Activated CD4-positive, CD25-positive, alpha-beta regulatory T cell treated with anti-CD3 and anti-CD28 coated beads, Interleukin-2, amount 50 U/mL, for 72 hours (primary cell): ENCODE results near the gene INCA1.

Experiments
- DNase-seq: peaks from one replicate; pipeline ENCODE4 v3.0.0; 2021

Gene INCA1

DNA sequence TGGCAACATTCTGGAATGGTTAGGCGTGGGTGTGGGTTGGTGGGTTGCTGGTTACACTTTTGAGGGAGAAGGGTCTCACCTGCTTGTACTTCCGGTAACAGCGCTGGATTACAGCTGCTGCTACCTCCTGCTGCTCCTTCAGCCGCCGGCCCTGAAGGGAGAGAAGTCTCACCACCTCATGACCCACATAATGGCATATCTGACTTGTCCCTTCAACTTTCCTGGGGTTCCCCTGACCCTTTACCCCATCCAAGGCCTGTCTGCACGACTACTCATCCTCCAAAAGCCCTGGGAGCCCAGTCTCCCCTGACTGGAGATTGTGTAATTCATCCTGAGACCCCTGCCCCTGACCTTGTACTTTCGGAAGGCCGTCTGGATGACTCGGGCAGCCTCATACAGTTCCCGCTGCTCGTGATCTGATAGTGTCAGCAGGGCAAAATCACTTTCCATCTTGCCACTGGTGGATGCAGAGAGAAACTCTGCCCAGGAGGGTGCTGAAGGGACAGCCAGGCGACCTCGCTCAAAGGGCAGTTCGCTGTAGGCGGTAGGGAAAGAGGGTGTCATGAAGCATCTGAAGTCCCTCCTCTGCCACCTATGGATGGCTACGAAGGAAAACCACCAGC is 27.7 kb downstream of the INCA1 start:
- DNase-seq = no peak

DNA sequence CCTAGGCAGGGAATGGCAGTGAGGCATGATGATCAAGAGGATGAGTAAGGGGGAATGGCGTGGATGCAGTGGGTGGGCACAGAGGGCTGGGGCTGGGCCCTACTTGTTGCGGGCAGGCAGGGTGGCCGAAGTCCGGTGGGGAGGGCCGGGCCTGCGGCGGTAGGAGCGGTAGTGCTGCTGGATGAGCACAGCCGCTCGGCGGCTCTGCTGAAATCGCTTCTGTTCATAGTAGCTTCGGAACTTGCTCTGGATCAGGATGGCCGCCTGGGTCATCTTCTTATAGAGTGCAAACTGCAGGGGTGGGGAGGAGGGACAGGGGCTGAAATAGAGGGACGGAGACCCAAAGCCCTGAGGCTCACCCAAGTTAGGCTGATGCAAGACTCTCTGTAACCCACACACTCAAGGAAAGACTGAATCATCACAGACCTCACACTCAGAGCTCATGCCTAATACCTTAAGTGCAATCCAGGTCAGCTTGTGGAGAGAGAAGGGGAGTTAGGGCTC is 28.2 kb downstream of the INCA1 start:
- DNase-seq = peak; percentile 47

DNA sequence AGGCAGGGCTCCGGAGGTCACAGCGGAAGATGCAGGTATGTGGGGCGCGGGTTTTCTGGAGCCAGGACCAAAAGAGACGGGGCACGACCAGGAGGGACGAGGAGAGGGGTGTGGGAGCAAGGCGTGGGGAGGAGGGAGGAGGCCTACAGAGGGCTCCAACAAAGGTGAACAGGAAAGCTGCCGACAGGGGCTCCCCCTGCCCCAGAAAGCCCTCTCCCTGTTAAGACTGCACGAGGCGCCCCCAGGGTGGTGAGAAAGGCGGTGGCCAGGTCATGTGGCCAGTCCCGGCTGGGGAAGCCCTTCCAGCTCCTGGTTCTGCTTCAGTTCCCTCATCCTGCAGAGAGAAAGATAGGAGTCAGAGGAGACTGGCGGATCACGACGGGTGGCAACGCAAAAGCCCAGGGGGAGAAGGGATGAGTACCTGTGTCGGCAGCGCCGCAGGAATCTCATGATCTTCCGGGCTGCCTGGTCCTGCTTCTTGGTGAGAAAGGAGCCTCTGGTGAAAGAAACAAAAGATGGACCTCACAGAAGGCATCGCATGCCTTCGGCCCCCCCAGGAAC is 28.8 kb downstream of the INCA1 start:
- DNase-seq = peak; percentile 45

DNA sequence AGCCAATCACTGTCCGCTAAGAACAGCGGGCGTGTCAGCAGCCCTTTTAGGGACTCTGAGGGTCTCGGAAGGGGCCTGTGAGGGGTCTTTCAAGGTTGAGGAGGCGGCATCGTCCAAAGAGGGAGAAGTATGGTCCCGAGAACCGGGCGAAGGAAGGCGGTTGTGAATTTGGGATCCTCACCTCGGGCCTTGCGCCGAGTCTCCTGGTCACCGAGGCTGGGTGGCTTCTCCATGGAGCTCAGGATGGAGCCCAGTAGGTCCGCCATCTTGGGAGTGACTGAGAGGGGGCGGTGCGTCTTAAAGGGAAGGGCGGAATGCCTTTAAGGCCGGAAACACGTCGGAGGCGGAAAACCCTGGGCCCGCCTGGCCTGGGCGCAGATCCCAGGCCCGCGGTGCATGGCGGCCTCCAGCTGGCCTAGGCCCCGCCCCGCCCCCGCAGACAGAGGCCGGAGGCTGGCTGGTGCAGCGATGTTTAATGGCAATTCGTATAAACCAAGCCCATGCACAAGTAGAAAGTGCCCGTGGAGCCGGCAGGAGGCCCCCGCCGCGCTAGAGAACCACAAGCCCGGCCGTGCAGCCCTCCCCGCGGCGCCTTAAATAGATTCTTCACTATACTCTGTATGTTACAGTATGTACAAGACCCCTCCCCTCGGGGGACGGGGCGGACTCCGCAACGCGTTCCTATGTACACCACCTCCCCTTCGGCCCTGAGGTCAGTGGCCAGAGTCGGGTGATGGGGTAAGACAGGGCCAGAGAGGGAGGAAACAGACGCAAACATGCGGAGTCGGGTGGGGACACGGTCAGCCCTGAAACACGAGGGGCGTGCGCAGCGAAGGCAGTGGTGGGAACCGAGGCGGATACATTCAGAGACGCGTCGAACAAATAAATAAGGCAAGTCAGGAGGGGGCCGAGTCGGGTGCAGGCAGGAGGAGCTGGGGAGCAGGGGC is 29.5 kb downstream of the INCA1 start, which contains the start of gene SPAG7:
Gene SPAG7, minus strand, starts transcription at position 279 of the 947 bp plus-strand sequence. Its CDS starts 13 bp downstream, at position 266.
- peak; percentile 93 for DNase-seq

DNA sequence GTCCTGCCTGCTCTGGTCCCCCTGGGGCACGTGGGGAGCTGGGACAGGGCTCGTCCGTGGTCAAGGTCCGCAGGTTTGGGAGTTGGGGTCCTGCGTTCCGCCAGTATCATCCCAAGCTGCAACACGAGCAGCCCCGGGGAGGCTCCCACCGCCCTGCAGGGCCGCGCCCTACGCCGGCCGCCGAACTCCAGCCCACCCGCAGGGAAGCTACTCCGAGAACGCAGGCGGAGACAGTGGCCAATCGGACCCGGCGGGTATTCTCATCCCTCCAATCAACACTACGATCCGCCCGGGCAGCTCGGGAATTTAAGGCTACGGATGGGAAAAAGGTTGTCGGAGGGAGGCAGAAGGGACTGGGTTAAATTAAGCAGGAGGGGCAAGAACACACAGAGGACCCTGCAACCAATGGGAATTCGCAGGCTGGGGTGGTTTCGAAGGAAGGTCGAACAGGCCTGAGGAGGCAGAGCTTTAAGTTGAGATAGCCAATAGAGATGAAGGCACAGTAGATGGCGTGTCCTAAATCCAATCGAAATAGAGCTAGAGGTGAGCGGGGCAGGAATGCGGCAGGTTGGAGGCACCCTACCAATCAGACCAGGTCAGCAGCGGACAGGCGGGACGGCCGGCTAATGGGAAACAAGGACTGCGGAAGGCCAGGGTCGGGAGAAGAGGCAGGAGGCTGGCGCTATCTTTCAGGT is 30.3 kb downstream of the INCA1 start:
- peak; percentile 84 for DNase-seq

DNA sequence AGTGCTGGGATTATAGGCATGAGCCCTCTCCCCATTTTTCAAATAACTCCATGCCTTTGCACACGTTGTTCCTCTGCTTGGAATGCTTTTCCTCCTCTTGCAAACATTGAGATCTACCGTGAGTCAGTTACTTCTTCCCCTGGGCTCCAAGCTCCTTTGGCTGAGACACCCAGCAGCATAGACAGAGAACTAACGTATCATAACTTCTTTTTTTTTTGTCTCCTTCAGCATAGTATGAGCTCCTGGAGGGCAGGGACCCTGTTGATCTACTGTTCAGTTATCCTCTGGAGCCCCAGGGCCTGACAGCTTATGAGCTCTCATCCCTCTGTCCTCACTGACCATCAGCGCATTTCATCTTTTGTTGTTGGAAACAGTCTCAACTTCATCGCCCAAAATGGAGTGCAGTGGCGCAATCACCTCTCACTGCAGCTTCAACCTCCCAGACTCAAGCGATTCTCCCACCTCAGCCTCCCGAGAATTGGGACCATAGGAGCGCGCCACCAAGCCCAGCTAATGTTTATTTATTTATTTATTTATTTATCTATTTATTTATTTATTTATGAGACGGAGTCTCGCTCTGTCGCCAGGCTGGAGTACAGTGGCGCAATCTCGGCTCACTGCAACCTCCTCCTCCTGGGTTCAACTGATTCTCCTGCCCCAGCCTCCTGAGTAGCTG is 31.9 kb downstream of the INCA1 start:
- DNase-seq = no peak

DNA sequence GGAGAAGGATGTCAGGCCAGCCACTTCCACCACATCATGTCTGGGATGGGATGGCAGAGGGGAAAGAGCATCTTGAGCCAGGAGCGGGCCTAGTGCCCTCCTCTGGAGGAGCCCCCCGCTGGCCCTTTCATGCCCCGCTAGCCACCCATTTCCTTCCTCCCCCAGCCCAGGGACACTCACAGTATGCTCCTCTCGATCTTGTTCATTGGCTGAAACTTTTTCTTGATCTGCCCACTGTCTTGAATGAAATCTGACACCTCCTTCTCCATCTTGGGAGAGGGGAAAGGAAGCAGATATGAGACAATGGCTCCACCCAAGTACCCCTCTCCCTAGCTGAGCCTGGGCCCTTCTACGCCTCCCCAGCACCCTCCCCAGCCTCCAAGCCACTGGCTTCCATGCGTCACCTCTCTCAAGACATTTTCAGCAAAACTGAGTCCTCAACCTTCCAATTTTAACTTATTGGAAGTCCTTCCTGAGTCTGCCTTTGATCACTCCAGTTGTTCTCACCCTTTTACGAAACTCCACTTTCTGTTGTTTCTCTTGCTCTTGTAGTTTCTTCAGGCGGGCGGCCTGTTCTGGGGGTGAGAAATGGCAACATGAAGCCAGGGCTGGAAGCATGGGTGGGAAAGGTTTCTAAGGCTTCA is 36.9 kb downstream of the INCA1 start:
- DNase-seq = no peak

DNA sequence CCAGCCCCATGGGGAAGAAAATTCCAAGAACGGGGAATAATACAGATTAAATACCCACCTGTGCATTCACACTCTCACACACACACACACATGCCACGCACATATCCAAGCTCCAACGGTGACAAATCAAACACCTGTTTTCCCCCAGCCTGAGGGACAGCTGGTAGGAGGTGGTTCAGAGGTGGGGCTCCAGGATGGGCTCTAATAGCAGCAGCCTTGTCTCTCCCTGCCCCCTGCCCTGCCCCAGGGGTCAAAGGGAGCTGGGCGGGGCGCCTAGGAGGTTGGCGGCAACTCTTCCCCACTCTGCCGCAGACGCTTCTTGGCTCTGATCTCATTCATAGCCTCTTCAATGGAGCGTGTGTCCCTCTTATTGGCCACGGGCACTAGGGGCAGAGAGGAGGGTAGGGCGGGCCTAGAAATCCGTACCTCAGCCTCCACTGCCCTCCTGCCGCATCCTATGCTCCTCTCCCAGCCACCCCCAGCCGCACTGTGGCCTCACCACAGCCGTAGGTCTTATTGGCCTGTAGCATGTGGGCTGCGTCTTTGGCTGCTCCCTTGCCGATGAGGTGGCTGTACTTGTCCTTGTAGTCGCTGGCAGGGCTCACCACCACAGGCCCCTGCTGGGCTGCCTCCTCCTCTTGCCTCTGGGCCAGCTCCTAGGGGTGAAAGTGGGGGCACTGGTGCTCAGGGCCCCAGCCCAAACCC is 37.9 kb downstream of the INCA1 start:
- DNase-seq = no peak

DNA sequence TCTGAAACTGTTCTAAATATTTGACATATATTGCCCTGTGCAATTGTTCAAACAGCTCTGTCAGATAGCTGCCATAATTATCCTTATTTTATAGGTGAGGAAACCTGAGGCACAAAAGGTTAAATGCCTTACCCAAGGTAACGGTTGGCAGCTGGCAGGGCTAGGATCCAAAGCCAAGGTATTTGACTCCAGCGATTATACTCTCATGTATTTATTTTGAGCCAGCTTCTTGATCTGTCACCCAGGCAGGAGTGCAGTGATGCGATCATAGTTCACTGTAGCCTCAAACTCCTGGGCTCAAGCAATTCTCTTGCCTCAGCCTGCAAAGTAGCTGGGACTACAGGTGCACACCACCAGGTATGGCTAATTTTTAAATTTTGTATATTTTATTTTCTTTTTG is 39.2 kb downstream of the INCA1 start:
- DNase-seq = no peak

DNA sequence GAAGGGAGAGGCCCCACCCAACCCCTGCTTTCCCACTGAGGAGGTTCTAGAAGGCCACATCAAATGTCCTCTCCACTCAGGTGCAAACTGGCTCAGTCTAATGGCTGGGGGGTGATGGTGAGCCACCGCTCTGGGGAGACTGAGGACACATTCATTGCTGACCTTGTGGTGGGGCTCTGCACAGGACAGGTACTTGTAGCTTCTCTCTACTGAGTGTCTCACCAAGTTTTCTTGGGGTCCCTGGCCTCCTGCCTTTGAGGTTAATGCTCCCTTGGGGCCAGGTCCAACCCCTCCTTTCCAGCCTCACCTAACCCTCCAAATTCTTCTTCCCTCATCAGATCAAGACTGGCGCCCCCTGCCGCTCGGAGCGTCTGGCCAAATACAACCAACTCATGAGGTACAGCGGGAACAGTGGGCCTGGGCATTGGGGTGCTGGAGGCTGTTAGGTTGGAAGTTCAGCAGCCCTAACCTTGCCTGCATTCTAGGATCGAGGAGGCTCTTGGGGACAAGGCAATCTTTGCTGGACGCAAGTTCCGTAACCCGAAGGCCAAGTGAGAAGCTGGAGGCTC is 40.7 kb downstream of the INCA1 start:
- DNase-seq = no peak

DNA sequence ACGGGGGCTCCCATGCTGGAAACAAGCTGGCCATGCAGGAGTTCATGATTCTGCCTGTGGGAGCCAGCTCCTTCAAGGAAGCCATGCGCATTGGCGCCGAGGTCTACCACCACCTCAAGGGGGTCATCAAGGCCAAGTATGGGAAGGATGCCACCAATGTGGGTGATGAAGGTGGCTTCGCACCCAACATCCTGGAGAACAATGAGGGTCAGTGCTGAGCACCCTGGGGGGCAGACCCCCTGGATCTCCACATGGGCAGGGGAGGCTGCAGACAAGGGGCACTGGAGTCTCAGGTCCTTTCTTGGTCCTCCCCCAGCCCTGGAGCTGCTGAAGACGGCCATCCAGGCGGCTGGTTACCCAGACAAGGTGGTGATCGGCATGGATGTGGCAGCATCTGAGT is 42.2 kb downstream of the INCA1 start:
- DNase-seq = no peak

DNA sequence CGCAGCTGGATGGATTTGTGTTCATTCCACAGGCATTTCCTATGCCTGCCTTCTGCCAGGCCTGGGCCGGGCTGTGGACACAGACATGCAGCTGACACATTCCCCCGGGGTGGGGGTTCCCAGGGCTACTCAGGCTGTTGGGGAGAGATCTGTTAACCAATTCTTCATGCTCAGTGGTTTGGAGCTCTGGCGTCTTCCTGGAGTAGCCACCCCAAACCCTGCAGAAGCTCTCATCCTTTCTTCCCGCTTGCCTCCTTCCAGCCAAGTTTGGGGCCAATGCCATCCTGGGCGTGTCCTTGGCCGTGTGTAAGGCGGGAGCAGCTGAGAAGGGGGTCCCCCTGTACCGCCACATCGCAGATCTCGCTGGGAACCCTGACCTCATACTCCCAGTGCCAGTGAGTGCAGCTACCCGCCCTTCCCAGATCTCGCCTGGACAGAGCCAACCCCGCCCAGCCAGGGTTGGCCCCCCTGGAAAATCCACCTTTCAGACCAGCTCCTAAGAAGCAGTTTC is 43.8 kb downstream of the INCA1 start:
- DNase-seq = no peak

DNA sequence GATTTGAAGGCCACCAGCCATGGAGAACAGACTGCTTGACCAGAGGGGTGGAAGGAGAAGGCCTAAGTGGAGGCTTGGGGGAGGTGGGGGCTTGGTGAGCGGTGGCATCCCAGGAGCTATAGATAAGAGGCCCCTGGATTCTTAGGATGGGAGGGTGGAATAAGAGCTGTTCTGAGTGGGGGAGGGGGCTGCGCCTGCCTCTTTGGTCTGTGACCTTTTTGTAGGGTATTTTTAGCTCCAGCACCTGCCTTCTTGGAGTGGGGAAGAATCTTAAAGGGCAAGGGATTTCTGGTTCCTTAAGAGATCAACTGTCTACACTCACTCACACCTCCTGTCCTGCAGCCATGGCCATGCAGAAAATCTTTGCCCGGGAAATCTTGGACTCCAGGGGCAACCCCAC is 45.8 kb downstream of the INCA1 start:
- no peak for DNase-seq

DNA sequence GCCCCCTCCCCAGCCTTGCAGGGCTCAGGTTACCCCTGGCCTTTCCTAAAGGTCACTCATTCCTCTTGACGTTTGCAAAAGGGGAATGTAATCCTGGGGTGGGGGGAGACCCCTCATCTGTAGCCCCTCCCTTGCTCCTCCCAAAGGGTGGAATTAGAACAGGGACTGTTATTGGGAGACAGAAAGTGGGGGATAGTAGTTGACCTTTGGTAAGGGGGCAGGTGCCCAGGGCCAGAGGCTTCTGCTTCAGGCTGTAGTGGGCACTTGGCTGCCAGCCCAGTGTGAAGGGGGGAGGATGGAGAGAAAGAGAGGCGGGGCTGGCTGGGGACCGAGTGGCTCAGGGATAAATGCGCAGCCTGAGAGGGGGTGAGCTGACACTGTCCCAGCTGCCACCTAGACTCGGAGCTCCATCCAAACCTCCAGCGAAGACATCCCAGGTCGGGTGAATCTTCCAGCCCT is 46.5 kb downstream of the INCA1 start, which contains the start of gene ENO3:
Gene ENO3, plus strand, starts transcription at position 374 of the 459 bp plus-strand sequence. CDS start 711 bp downstream, outside the sequence.
- no peak for DNase-seq

DNA sequence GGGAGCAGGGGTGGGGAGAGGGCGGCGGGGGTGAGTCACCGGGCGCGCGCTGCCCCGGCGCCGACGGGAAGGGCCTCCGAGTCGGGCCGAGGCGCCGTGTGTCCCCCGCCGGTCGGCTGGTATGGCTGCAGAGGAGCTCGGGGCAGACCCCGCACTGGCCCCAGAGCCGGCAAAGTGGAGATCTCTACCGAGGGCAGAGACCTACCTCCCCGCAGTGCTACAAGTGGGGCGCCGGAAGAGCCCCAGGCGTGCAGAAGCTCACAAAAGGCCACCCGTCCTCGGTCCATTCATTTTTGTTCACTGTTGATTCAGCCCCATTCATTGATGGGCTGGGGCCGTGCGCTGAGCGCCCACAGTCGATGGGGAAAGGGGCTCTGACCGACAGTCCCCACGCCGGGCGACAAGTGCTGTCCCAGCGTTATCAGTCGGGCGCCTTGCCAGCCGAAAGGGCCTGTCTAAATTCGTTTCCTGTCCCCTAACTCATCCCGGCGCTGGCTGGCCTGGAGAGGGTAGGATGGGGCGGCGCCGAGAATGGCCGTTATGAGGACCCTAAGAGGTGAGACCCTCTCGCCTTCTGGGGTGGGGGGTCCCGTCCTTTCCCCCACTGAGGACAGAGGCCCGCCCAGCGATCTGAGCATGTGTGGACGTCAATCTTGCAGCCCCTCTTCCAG is 47.1 kb downstream of the INCA1 start:
- no peak for DNase-seq

DNA sequence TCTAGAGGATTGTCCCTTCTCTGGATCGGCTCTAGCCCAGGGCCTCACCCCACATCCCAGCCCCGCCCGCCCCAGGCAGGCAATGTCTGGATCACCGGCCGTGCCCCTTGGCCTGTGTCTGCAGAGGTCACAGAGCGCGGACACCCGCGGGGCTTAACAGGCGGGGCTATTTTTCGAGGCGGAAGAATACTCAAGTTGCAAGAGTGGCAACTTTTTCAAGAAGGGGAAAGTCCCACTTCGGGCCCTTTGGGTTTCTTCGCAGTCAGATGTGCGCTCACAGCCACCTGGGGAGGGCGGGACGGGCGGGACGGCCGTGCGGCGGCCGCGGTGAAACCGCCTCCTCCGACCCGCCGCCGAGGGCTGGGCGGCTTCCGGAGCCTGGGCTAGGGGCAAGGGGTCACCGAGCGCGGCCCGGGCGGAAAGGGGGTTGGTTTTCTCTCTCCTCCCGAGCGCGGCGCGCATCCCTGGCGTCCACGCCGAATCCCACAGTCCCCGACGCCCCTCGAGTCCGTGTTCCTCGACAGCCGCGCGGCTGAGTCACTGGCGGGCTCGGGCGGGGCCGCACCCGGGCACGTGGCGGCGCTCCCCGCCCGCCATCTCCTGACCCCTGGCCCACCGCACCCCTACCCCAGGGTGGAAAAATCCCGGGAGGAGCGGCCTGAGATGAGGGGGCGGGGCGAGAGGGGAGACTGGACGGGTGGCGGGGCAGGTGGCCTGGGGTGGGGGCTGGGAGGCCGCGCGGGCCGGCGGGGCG is 47.8 kb downstream of the INCA1 start:
- peak; percentile 79 for DNase-seq

DNA sequence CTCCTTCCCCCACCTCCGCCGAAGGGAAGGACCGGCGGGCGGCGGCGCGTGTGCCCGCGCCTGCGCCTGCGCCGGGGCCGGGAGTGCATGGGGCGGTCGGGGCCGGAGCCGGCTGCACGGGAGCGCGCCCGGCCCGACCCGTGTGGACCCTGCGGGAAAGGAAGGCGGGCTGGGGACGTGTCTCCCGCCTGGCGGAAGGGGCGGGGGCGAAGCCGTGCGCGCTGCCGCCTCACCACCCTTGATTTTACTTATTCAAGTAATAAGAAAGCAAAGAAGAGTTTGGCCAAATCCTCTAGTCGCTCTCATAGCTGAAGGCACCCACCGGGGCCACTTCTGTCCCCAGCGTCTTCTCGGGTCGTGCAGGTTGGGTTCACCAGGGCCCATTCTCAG is 48.4 kb downstream of the INCA1 start:
- peak; percentile 69 for DNase-seq

DNA sequence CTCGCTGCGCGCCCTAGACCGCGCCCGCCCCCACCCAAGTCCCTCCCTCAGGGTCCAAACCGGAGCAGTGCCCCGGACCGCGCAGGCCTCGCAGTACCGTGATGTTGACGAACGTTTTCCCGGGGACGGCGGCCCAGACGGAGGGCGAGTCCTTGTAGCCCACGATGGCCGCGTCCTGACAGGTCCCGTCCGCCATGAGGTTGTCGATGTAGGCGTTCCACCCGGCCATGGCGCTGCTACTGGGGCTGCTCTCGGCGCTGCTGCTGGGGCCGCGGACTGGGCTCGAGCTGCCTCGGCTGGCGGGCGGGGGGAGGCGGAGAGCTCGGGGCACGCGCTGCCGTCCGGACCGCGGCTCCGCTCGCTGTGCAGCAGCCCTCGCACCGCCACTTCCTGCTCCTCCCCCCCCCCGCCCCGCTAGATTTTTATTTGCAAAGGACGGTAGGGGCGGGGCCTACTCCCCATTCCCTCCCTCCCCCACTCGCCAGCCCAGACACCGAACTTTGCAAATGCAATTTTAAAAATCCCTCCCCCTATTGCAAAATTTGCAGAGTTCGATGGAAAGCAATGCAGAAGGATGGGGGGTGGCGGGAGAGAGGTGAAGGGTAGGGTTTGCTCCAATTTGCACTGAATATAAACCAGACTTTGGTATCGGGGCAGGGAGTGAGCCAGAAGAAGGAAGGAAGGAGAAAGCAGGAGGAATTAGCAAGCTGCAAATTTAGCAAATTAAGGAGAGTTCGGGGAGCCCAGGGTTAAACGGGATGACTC is 49.0 kb downstream of the INCA1 start, which contains the start of gene PFN1:
Gene PFN1, minus strand, starts transcription at position 365 of the 765 bp plus-strand sequence. Its CDS starts 136 bp downstream, at position 229.
- DNase-seq = peak; percentile 82
